ENCODE data around the gene KCNG2.

- TF ChIP-seq CTCF (IDR thresholded peaks at IDR 0.05) = no peak
- TF ChIP-seq EZH2 (IDR thresholded peaks at IDR 0.05; ENCODE audit: borderline replicate concordance, insufficient read depth, low read depth, low read length, poor library complexity, severe bottlenecking) = no peak
Measured at GRCh38 chr18:79805926-79806487, 8.3 kb downstream of the KCNG2 start.
